Measurements from ENCODE around the gene GNGT2. TPM values are rescaled to one million over a fixed set of nuclear protein-coding genes. Genes with fewer than 3 reads are reported as not detected.

Gene GNGT2
- total RNA-seq, 4 donors from 2014 or later = 0.68 to 4.0 TPM; not detected in 2

GRCh38 chr17:49157784-49158183 is 52.6 kb downstream of the GNGT2 start:
- H3K4me3 ChIP-seq = no peak overlapping the region
- H3K27me3 ChIP-seq = peaks cover 20% of the 10 kb centered on the region
- WGBS, 2 donors (ENCODE audit: low coverage in 1 of 2) = 81 to 83% methylated on average over 8 of the region's 8 CpGs
- H3K27ac ChIP-seq = no peak overlapping the region
- in situ Hi-C loops (cut with MboI; ENCODE audit: low pct_ligation_motif_present in 1 of 4, low pct_unique_long_range_greater_than_20kb in 1 of 4, low sequenced_read_pairs in 3 of 4) = no loop called here
- TF ChIP-seq POLR2AphosphoS5 (IDR thresholded peaks at IDR 0.05) = no peak
- TF ChIP-seq EP300 (IDR thresholded peaks at IDR 0.05; ENCODE audit: low read depth) = no peak
- TF ChIP-seq POLR2A (IDR thresholded peaks at IDR 0.05) = no peak
- TF ChIP-seq, protein P1, sequence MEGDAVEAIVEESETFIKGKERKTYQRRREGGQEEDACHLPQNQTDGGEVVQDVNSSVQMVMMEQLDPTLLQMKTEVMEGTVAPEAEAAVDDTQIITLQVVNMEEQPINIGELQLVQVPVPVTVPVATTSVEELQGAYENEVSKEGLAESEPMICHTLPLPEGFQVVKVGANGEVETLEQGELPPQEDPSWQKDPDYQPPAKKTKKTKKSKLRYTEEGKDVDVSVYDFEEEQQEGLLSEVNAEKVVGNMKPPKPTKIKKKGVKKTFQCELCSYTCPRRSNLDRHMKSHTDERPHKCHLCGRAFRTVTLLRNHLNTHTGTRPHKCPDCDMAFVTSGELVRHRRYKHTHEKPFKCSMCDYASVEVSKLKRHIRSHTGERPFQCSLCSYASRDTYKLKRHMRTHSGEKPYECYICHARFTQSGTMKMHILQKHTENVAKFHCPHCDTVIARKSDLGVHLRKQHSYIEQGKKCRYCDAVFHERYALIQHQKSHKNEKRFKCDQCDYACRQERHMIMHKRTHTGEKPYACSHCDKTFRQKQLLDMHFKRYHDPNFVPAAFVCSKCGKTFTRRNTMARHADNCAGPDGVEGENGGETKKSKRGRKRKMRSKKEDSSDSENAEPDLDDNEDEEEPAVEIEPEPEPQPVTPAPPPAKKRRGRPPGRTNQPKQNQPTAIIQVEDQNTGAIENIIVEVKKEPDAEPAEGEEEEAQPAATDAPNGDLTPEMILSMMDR (IDR thresholded peaks at IDR 0.05) = no peak
- H3K9me3 ChIP-seq = no peaks in the 10 kb centered on the region
- intact Hi-C loops (cut with DNase I; ENCODE audit: low total_unique reads) = no loop called here
- no peaks in the 10 kb centered on the region for H3K4me1 ChIP-seq
- no peaks in the 10 kb centered on the region for H3K36me3 ChIP-seq
- no peak for DNase-seq

GRCh38 chr17:49156256-49156655 is 54.1 kb downstream of the GNGT2 start:
- 78 to 88% methylated on average over 3 to 11 of the region's 11 CpGs for WGBS, 2 donors (ENCODE audit: low coverage in 1 of 2)
- Histone ChIP-seq H3K27ac (no peak overlapping the region), H3K4me1 (no peaks in the 10 kb centered on the region), H3K9me3 (no peaks in the 10 kb centered on the region), H3K36me3 (no peaks in the 10 kb centered on the region), H3K4me3 (no peak overlapping the region), H3K27me3 (peaks cover 20% of the 10 kb centered on the region)
- intact Hi-C loops (cut with DNase I; ENCODE audit: low total_unique reads) (no loop called here), in situ Hi-C loops (cut with MboI; ENCODE audit: low pct_ligation_motif_present in 1 of 4, low pct_unique_long_range_greater_than_20kb in 1 of 4, low sequenced_read_pairs in 3 of 4) (no loop called here)
- TF ChIP-seq, protein P1 (IDR thresholded peaks at IDR 0.05) = no peak
- no peak for TF ChIP-seq EP300 (IDR thresholded peaks at IDR 0.05; ENCODE audit: low read depth)
- no peak for TF ChIP-seq POLR2AphosphoS5 (IDR thresholded peaks at IDR 0.05)
- no peak for TF ChIP-seq POLR2A (IDR thresholded peaks at IDR 0.05)
- no peak for DNase-seq

Other genes starting within 250 kb of the GNGT2 start
- not detected for gene GIP, start 242.0 kb downstream of the GNGT2 start, total RNA-seq
- gene IGF2BP1, start 213.2 kb downstream of the GNGT2 start, total RNA-seq = under 1 TPM in 1 of 4 donors, not detected in 3; under 0.01 TPM
- gene B4GALNT2, start 77.8 kb downstream of the GNGT2 start, total RNA-seq = 10 to 100 TPM; 19.8 to 75.9 (median 47.3) TPM
- gene ABI3, start 133 bp upstream of the GNGT2 start, total RNA-seq = 1 to 10 TPM in 3 of 4 donors, under 1 TPM in 1; 0.60 to 7.6 (median 5.9) TPM
- not detected for gene PHOSPHO1, start 20.2 kb upstream of the GNGT2 start, total RNA-seq
- gene ZNF652, start 151.7 kb upstream of the GNGT2 start, total RNA-seq = 10 to 100 TPM; 25.8 to 55.6 (median 50.2) TPM
- 100 to 1,000 TPM in 1 of 4 donors, 10 to 100 TPM in 3; 40.8 to 114 (median 74.4) TPM for gene PHB1, start 204.3 kb upstream of the GNGT2 start, total RNA-seq

Data from transverse colon (tissue), 4 donors.